Measurements from ENCODE around the gene PPP4R3A. TPM values are rescaled to one million over a fixed set of nuclear protein-coding genes. Genes with fewer than 3 reads are reported as not detected.
"Not testable (repeated sequence)": the region's sequence is repeated elsewhere in the genome, so short reads cannot be mapped to it uniquely, and the experiment has no call there.

Gene PPP4R3A
- total and polyA plus RNA-seq, 2 of the 4 experiments (the other 2 are of a cell fraction): 28.2 to 28.9 TPM

DNA sequence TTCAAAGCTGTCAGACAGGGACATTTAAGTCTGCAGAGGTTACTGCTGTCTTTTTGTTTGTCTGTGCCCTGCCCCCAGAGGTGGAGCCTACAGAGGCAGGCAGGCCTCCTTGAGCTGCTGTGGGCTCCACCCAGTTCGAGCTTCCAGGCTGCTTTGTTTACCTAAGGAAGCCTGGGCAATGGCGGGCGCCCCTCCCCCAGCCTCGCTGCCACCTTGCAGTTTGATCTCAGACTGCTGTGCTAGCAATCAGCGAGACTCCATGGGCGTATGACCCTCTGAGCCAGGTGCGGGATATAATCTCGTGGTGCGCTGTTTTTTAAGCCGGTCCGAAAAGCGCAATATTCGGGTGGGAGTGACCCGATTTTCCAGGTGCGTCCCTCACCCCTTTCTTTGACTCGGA, 73.8 kb downstream of the PPP4R3A start:
- H3K4me2 ChIP-seq (ENCODE audit: low read depth, low read length); H3K14ac ChIP-seq (replicated peaks; ENCODE audit: low read depth, low read length); H2AK9ac ChIP-seq (replicated peaks; ENCODE audit: low read depth, low read length, poor library complexity); H3K9ac ChIP-seq (ENCODE audit: low read depth, low read length); H3K9me3 ChIP-seq (ENCODE audit: control insufficient read depth, insufficient read depth, low read length); H3K27ac ChIP-seq (ENCODE audit: insufficient read depth, low read length); H4K8ac ChIP-seq (ENCODE audit: low read depth in 2 of 2, low read length in 2 of 2); H3K23ac ChIP-seq (ENCODE audit: low read depth, low read length); dilution Hi-C loops (cut with HindIII; ENCODE audit: low sequenced_read_pairs, unreplicated experiment); H4K5ac ChIP-seq (ENCODE audit: low read depth, low read length); BruUV-seq (replicated peaks); ATAC-seq (ENCODE audit: low read depth); H2BK15ac ChIP-seq (ENCODE audit: low read depth, low read length); CTCF ChIA-PET; POLR2A ChIA-PET (ENCODE audit: unreplicated experiment); H2BK20ac ChIP-seq (ENCODE audit: low read depth, low read length); H4K20me1 ChIP-seq (ENCODE audit: insufficient read depth, low read length); H3K27me3 ChIP-seq (ENCODE audit: control insufficient read depth, insufficient read depth, low read length); H4K91ac ChIP-seq (ENCODE audit: insufficient read depth, low read depth, low read length); H3K4ac ChIP-seq (ENCODE audit: low read depth, low read length); H2BK120ac ChIP-seq (ENCODE audit: low read depth, low read length); H3K4me1 ChIP-seq (ENCODE audit: control insufficient read depth, insufficient read depth, low read length); in situ Hi-C loops (cut with MboI; ENCODE audit: low sequenced_read_pairs); H3K4me3 ChIP-seq (ENCODE audit: insufficient read depth, low read depth, low read length); H2BK5ac ChIP-seq (ENCODE audit: low read depth, low read length, poor library complexity, severe bottlenecking); H2AK5ac ChIP-seq (ENCODE audit: low read depth, low read length); DNase-seq; H3K9me1 ChIP-seq (ENCODE audit: insufficient read depth, low read length); H3K56ac ChIP-seq (ENCODE audit: extremely low read depth, insufficient read depth, low read length); H3K79me1 ChIP-seq (ENCODE audit: low read depth in 1 of 2, low read length in 2 of 2); H3K18ac ChIP-seq (ENCODE audit: low read depth, low read length); intact Hi-C loops (cut with micrococcal nuclease); H3K36me3 ChIP-seq (ENCODE audit: control insufficient read depth, insufficient read depth, low read length); H2AFZ ChIP-seq (replicated peaks; ENCODE audit: low read length, poor library complexity): not testable (repeated sequence)
- 58% methylated on average over 3 of the region's 16 CpGs; no CpG with 5 or more reads in 1 of the 2 experiments for WGBS, 2 experiments (ENCODE audit: extremely low coverage in 2 of 2, insufficient read length in 1 of 2)

Data from IMR-90 (cell line).